ENCODE measurements around the gene TCF4. TPM values are rescaled to one million over a fixed set of nuclear protein-coding genes. Genes with fewer than 3 reads are reported as not detected.

TCF4 gene
- total RNA-seq, 1 donor from 2014 or later, result 15.7 TPM

DNA sequence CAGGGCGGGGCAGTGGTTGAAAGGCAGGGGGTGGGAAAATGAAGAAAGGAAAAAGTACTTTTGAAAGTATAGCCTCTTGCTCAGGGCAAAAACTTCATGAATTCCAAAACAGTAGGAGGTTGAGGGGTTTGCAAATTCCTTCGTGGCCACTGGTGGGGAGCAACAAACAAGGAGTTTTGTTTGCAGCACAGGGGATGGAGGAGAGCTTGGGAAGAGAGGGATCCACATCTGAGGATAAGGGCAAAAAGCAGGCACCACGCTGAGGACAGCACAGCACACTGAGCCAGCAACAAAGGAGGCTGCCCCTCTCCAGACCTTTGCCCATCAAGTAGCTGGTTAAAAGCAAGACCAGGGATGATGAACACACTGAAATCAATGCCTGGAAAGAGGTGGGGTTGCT is 148.9 kb downstream of the TCF4 start:
- TF ChIP-seq, protein P1, sequence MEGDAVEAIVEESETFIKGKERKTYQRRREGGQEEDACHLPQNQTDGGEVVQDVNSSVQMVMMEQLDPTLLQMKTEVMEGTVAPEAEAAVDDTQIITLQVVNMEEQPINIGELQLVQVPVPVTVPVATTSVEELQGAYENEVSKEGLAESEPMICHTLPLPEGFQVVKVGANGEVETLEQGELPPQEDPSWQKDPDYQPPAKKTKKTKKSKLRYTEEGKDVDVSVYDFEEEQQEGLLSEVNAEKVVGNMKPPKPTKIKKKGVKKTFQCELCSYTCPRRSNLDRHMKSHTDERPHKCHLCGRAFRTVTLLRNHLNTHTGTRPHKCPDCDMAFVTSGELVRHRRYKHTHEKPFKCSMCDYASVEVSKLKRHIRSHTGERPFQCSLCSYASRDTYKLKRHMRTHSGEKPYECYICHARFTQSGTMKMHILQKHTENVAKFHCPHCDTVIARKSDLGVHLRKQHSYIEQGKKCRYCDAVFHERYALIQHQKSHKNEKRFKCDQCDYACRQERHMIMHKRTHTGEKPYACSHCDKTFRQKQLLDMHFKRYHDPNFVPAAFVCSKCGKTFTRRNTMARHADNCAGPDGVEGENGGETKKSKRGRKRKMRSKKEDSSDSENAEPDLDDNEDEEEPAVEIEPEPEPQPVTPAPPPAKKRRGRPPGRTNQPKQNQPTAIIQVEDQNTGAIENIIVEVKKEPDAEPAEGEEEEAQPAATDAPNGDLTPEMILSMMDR (IDR thresholded peaks at IDR 0.05; ENCODE audit: insufficient read depth, low read length, poor library complexity, severe bottlenecking), result no peak
- no peak for DNase-seq (ENCODE audit: low read depth)
- no peak overlapping the region for H3K4me3 ChIP-seq (ENCODE audit: low read depth, low read length)
- no peaks in the 10 kb centered on the region for H3K27me3 ChIP-seq (ENCODE audit: control insufficient read depth, insufficient read depth, low read length)
- no peaks in the 10 kb centered on the region for H3K36me3 ChIP-seq (ENCODE audit: control insufficient read depth, insufficient read depth, low read length)

DNA sequence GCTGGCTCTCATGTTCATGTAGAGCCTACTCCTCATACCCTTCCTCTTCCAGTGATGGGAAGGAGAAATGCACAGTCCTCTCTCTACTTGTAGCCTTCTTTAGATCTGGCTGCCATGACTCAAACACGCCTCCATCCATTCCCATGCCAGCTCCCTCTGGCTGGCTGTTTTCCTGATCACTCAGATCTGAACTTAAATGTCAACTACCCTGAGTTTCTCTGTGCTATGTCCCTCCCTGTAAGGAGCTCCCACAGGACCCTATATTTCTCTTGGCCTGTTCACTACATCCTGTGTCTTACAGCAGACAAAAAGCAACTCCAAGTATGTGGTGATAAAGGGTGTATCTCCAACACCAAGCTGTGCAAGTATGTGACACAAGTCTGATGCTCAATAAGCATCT is 152.4 kb downstream of the TCF4 start:
- Histone ChIP-seq H3K4me3 (ENCODE audit: low read depth, low read length) (no peak overlapping the region), H3K36me3 (ENCODE audit: control insufficient read depth, insufficient read depth, low read length) (no peaks in the 10 kb centered on the region), H3K27me3 (ENCODE audit: control insufficient read depth, insufficient read depth, low read length) (no peaks in the 10 kb centered on the region)
- TF ChIP-seq, protein P1 (IDR thresholded peaks at IDR 0.05; ENCODE audit: insufficient read depth, low read length, poor library complexity, severe bottlenecking), result no peak
- DNase-seq (ENCODE audit: low read depth), result no peak

DNA sequence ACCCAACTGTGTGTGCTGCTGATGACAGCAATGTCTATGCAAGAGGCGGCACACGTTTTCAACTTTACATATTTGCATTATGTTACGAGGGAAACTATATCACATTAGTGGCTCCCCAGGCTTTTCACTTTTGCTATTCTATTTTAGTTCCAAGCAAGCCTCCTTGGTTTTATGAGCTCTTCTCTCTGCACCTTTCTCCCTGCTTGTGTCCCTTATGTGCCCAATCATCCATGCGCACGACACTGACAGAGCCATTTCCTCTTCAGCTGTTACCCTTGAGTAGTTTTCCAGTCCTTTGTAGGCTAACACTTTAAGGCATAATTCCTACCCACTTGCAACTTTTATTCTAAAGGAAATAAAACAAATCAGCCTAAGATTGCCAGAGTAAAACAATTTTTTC is 154.3 kb downstream of the TCF4 start:
- TF ChIP-seq, protein P1 (IDR thresholded peaks at IDR 0.05; ENCODE audit: insufficient read depth, low read length, poor library complexity, severe bottlenecking), result no peak
- no peak for DNase-seq (ENCODE audit: low read depth)
- H3K4me3 ChIP-seq (ENCODE audit: low read depth, low read length), result no peak overlapping the region

DNA sequence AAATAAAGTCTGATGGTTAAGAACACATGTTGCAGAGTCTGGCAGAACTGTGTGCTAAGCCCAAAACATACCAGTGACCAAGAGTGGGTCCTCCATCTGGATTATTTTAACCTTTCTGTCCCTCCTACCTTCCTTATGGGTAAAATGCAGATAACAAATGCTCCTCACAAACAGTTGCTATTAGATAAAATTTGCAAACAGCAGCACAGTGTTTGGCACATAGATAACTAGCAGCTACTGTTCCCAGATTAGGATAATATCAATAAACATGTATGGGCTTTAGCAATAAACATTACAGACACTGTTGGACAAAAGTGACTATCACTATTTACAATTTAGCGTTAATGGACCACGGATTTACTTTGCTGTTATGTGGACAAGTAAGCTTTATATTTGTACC is 154.9 kb downstream of the TCF4 start:
- H3K4me3 ChIP-seq (ENCODE audit: low read depth, low read length), result no peak overlapping the region
- no peak for DNase-seq (ENCODE audit: low read depth)
- H3K36me3 ChIP-seq (ENCODE audit: control insufficient read depth, insufficient read depth, low read length), result no peaks in the 10 kb centered on the region
- TF ChIP-seq, protein P1 (IDR thresholded peaks at IDR 0.05; ENCODE audit: insufficient read depth, low read length, poor library complexity, severe bottlenecking), result no peak
- H3K27me3 ChIP-seq (ENCODE audit: control insufficient read depth, insufficient read depth, low read length), result no peaks in the 10 kb centered on the region

More for the DNA sequence above, 154.3 kb downstream of the TCF4 start:
- Histone ChIP-seq H3K27me3 (ENCODE audit: control insufficient read depth, insufficient read depth, low read length) (no peaks in the 10 kb centered on the region), H3K36me3 (ENCODE audit: control insufficient read depth, insufficient read depth, low read length) (no peaks in the 10 kb centered on the region)

DNA sequence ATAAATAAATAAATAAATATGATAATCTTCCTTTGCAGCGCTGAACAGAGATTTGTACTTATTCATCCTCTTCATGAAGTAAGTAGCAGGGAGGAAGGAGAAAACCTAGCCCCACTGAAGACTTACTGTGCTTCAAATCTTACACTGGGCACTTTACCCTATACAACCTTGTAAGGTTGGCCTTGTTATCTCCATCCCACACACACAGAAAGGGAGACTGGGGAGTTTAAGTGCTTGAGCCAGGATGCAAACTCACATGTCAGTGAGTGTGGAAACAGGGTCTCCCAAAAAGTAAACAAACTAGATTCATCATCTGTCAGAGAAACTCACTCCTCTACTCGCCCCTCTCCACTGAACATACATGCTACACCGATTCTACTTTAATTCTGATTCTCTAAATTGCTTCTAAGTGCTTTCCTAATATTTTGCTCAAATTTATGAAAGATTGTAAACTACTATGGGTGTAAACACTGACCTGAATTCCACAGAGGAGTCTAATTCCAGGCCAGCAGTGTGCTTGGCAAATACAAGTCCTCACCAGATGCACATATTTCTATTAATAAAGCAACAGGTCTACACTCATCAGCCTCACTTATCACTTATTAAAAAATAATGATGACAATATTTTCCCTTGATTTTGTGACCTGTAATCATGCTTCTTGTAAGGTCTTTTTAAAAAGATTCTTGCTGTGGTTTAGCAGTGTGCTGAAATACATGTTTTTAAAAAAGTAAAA is 155.5 kb downstream of the TCF4 start:
- H3K4me3 ChIP-seq (ENCODE audit: low read depth, low read length), result no peak overlapping the region
- DNase-seq (ENCODE audit: low read depth), result no peak
- H3K36me3 ChIP-seq (ENCODE audit: control insufficient read depth, insufficient read depth, low read length), result no peaks in the 10 kb centered on the region
- TF ChIP-seq, protein P1 (IDR thresholded peaks at IDR 0.05; ENCODE audit: insufficient read depth, low read length, poor library complexity, severe bottlenecking), result no peak
- no peaks in the 10 kb centered on the region for H3K27me3 ChIP-seq (ENCODE audit: control insufficient read depth, insufficient read depth, low read length)

DNA sequence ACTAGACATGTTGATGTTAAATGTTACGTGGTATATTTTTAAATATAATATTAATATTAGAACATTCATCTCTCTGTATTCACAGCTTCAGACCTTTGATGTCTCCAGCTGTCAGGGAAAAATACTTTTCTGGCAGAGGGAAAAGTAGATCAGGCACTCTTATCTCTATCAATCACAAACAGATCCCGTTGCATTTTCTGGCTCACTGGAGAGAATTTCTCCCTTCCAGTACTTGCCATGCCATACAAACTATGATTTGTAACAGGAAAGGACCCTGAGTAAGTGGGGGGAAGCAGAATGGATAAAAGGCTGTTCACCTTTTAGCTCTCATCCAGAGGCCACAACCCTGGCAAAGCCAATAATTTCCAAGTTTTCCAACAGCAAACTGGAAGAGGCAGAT is 158.0 kb downstream of the TCF4 start:
- DNase-seq (ENCODE audit: low read depth), result no peak
- no peaks in the 10 kb centered on the region for H3K27me3 ChIP-seq (ENCODE audit: control insufficient read depth, insufficient read depth, low read length)
- H3K36me3 ChIP-seq (ENCODE audit: control insufficient read depth, insufficient read depth, low read length), result no peaks in the 10 kb centered on the region
- H3K4me3 ChIP-seq (ENCODE audit: low read depth, low read length), result no peak overlapping the region
- TF ChIP-seq, protein P1 (IDR thresholded peaks at IDR 0.05; ENCODE audit: insufficient read depth, low read length, poor library complexity, severe bottlenecking), result no peak

Data from kidney epithelial cell (primary cell).